ENCODE measurements around the gene RIPK3. TPM values are rescaled to one million over a fixed set of nuclear protein-coding genes. Genes with fewer than 3 reads are reported as not detected.
"Not testable (repeated sequence)": the region's sequence is repeated elsewhere in the genome, so short reads cannot be mapped to it uniquely, and the experiment has no call there.

RIPK3 gene
- total RNA-seq, result 10 to 100 TPM in 2 of 4 donors, 1 to 10 TPM in 2; 9.0 to 18.0 (median 13.2) TPM

- DNase-seq (ENCODE audit: low spot score) (no peak), ATAC-seq (ENCODE audit: low FRiP score) (peak; percentile 57)
- no peak for TF ChIP-seq CTCF (IDR thresholded peaks at IDR 0.05)
Observed at GRCh38 chr14:24339284-24340151, at the start of gene RIPK3. Gene RIPK3 (minus strand): TSS chr14:24339991. CDS start chr14:24339826, 165 bp downstream.

GRCh38 chr14:24389226-24389848 is 49.5 kb upstream of the RIPK3 start:
- no peak for ATAC-seq (ENCODE audit: low FRiP score)
- DNase-seq (ENCODE audit: low spot score), result no peak
- no peak for TF ChIP-seq CTCF (IDR thresholded peaks at IDR 0.05)

- TF ChIP-seq CTCF (IDR thresholded peaks at IDR 0.05), result no peak
- ATAC-seq (ENCODE audit: low FRiP score), result no peak
- DNase-seq (ENCODE audit: low spot score), result no peak
Observed at GRCh38 chr14:24388474-24389179, 48.8 kb upstream of the RIPK3 start.

GRCh38 chr14:24387579-24387978 is 47.8 kb upstream of the RIPK3 start:
- not testable (repeated sequence) for DNase-seq (ENCODE audit: low spot score); ATAC-seq (ENCODE audit: low FRiP score)

- DNase-seq (ENCODE audit: low spot score) (no peak), ATAC-seq (ENCODE audit: low FRiP score) (no peak)
- no peak for TF ChIP-seq CTCF (IDR thresholded peaks at IDR 0.05)
Observed at GRCh38 chr14:24387009-24387345, 47.2 kb upstream of the RIPK3 start.

- no peak for TF ChIP-seq CTCF (IDR thresholded peaks at IDR 0.05)
- ATAC-seq (ENCODE audit: low FRiP score) (no peak), DNase-seq (ENCODE audit: low spot score) (no peak)
Observed at GRCh38 chr14:24385524-24385923, 45.7 kb upstream of the RIPK3 start.

GRCh38 chr14:24384169-24384568 is 44.4 kb upstream of the RIPK3 start:
- ATAC-seq (ENCODE audit: low FRiP score), result no peak
- no peak for TF ChIP-seq CTCF (IDR thresholded peaks at IDR 0.05)
- DNase-seq (ENCODE audit: low spot score), result no peak

Measured in omental fat pad (tissue), 4 donors.